ENCODE measurements around the gene FAM114A2.
A peak's percentile ranks its signal among the peaks of the same experiment; 100 is the strongest.

DNA sequence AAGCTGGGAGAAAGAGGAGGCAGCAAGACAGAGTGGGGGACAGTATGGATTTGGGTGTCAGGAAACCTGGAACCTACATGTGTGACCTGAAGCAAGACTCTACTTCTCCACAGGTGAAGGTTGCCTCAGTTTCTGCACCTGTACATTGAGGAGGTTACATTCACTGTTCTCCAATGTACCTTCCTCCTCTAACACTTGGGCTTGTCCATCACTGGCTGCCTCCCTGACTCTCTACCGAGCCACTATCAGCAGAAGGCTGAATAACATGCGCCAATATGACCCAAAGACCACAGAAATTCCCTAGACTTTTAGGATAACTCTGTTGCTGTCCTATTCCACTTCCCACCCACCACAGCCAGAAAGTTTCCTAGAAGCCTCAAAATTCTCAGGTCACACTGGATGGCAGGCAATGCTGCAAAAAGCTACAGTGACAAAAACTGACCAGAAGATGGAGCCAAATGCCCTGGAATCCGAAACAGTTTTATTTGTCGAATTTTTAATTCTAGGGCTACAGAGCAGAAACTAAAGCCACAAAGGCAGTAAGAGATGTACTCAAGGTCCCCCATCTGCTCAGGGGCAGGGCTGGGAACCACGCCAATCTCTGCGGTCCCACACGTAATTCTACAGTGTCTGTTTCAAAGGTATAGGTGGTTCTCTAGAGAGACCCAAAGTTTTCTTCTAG lies 64.4 kb downstream of the FAM114A2 start:
- TF ChIP-seq EZH2phosphoT487 (IDR thresholded peaks at IDR 0.05; ENCODE audit: borderline replicate concordance, low read length) (no peak), EZH2 (IDR thresholded peaks at IDR 0.05; ENCODE audit: low read length, unreplicated experiment) (no peak)
- TF ChIP-seq, protein P1, sequence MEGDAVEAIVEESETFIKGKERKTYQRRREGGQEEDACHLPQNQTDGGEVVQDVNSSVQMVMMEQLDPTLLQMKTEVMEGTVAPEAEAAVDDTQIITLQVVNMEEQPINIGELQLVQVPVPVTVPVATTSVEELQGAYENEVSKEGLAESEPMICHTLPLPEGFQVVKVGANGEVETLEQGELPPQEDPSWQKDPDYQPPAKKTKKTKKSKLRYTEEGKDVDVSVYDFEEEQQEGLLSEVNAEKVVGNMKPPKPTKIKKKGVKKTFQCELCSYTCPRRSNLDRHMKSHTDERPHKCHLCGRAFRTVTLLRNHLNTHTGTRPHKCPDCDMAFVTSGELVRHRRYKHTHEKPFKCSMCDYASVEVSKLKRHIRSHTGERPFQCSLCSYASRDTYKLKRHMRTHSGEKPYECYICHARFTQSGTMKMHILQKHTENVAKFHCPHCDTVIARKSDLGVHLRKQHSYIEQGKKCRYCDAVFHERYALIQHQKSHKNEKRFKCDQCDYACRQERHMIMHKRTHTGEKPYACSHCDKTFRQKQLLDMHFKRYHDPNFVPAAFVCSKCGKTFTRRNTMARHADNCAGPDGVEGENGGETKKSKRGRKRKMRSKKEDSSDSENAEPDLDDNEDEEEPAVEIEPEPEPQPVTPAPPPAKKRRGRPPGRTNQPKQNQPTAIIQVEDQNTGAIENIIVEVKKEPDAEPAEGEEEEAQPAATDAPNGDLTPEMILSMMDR (conservative IDR thresholded peaks at IDR 0.05; ENCODE audit: low read depth, low read length): peak; percentile 78

Measured in PC-3 (cell line).